Common myeloid progenitor, CD34-positive (primary cell): Measurements from ENCODE around the gene PSMD4.
A peak's percentile ranks its signal among the peaks of the same experiment; 100 is the strongest.

Experiments
- CTCF ChIA-PET: fragments of 350-600 bp; sonication (Branson Sonifier 250); formaldehyde crosslinking; loops from one replicate; lab custom pipeline; 2021; ENCODE audit warnings: antibody characterized with exemption; lab: Charles Lee
- POLR2A ChIA-PET: fragments of 350-600 bp; sonication (Branson Sonifier 250); formaldehyde crosslinking; loops from one replicate; lab custom pipeline; 2021; ENCODE audit warnings: antibody characterized with exemption; lab: Charles Lee
- DNase-seq, 3 donors: peaks; one replicate each; pipeline versions ENCODE4 v3.0.0 to v3.0.0-alpha.2; 2013
- H3K27ac ChIP-seq, 2 experiments: 1 replicate in 1 of 2; 2 replicates in 1 of 2; pipeline ENCODE4 v1.7.0; 2013; ENCODE audit warnings: inconsistent platforms in 2 of 2, low read length in 2 of 2, mild to moderate bottlenecking in 2 of 2, low read depth in 1 of 2, moderate library complexity in 1 of 2; ENCODE audit not compliant: severe bottlenecking in 2 of 2, insufficient read depth in 1 of 2, poor library complexity in 1 of 2
- H3K27me3 ChIP-seq, 5 experiments: replicated peaks in 2 of 5; 1 replicate in 3 of 5; 2 replicates in 2 of 5; pipeline versions ENCODE4 v1.6.1 to v1.7.0; 2013; ENCODE audit warnings: low read length in 4 of 5, mild to moderate bottlenecking in 2 of 5, moderate library complexity in 2 of 5, inconsistent platforms in 1 of 5; ENCODE audit not compliant: insufficient read depth in 5 of 5, control insufficient read depth in 4 of 5
- H3K36me3 ChIP-seq, 4 experiments: 1 replicate in 2 of 4; 2 replicates in 2 of 4; pipeline versions ENCODE4 v1.6.1 to v1.7.0; 2013; ENCODE audit warnings: low read length in 3 of 4, control low read depth in 1 of 4, mild to moderate bottlenecking in 1 of 4; ENCODE audit not compliant: control insufficient read depth in 4 of 4, insufficient read depth in 4 of 4
- H3K4me1 ChIP-seq, 4 experiments: 1 replicate in 3 of 4; 2 replicates in 1 of 4; pipeline versions ENCODE4 v1.6.1 to v1.7.1; 2013; ENCODE audit warnings: low read length in 3 of 4, mild to moderate bottlenecking in 3 of 4, control low read depth in 1 of 4, inconsistent platforms in 1 of 4, moderate library complexity in 1 of 4; ENCODE audit not compliant: control insufficient read depth in 4 of 4, insufficient read depth in 4 of 4; ENCODE audit errors: control extremely low read depth in 1 of 4
- H3K4me3 ChIP-seq, 7 experiments: 1 replicate in 4 of 7; 2 replicates in 3 of 7; pipeline versions ENCODE4 v1.5.1 to v1.7.0; 2013; ENCODE audit warnings: mild to moderate bottlenecking in 7 of 7, low read length in 6 of 7, moderate library complexity in 6 of 7, inconsistent platforms in 2 of 7, low read depth in 2 of 7, control low read depth in 1 of 7; ENCODE audit not compliant: insufficient read depth in 4 of 7, control insufficient read depth in 1 of 7; ENCODE audit errors: extremely low read depth in 1 of 7
- H3K9me3 ChIP-seq, 5 experiments: 1 replicate in 4 of 5; 2 replicates in 1 of 5; pipeline versions ENCODE4 v1.6.1 to v1.7.1; 2013; ENCODE audit warnings: low read length in 4 of 5, mild to moderate bottlenecking in 2 of 5, inconsistent platforms in 1 of 5, low read depth in 1 of 5, moderate library complexity in 1 of 5; ENCODE audit not compliant: control insufficient read depth in 4 of 5, insufficient read depth in 2 of 5; ENCODE audit errors: control extremely low read depth in 1 of 5
- WGBS: methylation state at CpG from one replicate; pipeline ENCODE4 v1.1.5; 2013; ENCODE audit not compliant: insufficient coverage; 5-methylcytosine and 5-hydroxymethylcytosine counted together

Gene PSMD4

GRCh38 chr1:151251656-151252470 lies 2.7 kb upstream of the PSMD4 start:
- H3K4me1 ChIP-seq: peaks cover 5 to 12% (median 11%) of the 10 kb centered on the region in 4 experiments
- no peak overlapping the region for H3K27ac ChIP-seq
- H3K36me3 ChIP-seq: peaks cover 7 to 26% (median 21%) of the 10 kb centered on the region in 4 experiments
- peak; percentile 82 to 93 (median 92) for DNase-seq
- CTCF ChIA-PET: interaction anchor here (0.8 to 6.3 kb wide), 25 partner anchors 9 to 500 kb away, joined by 3 to 52 read pairs (median 4); partner anchors contain the start of genes PSMB4, TMOD4 and TNFAIP8L2
- 87% methylated on average over 6 of the region's 16 CpGs for WGBS
- no peaks in the 10 kb centered on the region for H3K9me3 ChIP-seq
- H3K4me3 ChIP-seq: no peak overlapping the region
- POLR2A ChIA-PET: interaction anchor here (1.3 kb wide), 1 partner anchor 30 kb away, joined by 3 read pairs; the partner anchor contains the start of gene ZNF687
- no peaks in the 10 kb centered on the region for H3K27me3 ChIP-seq

- H3K9me3 ChIP-seq: no peaks in the 10 kb centered on the region
- 69% methylated on average over 10 of the region's 10 CpGs for WGBS
- H3K27me3 ChIP-seq: no peaks in the 10 kb centered on the region
- peaks cover 0 to 4% (median 0%) of the 10 kb centered on the region in 4 experiments for H3K36me3 ChIP-seq
- POLR2A ChIA-PET: interaction anchor here (0.6 to 1.5 kb wide), 2 partner anchors 26 to 53 kb away, joined by 4 to 5 read pairs; no protein-coding TSS in a partner anchor
- DNase-seq: peak in 2 of 3 donors; percentile 8 to 13
- H3K27ac ChIP-seq: peak overlapping the region; percentile 80 to 90
- CTCF ChIA-PET: interaction anchor here (1.3 to 1.9 kb wide), 2 partner anchors 26 to 80 kb away, joined by 4 to 7 read pairs; partner anchors contain the start of genes TMOD4 and ZNF687
- H3K4me1 ChIP-seq: peaks cover 5 to 12% (median 11%) of the 10 kb centered on the region in 4 experiments
- H3K4me3 ChIP-seq: peak overlapping the region in 6 of 7 experiments; percentile 92 to 99 (median 98)
Observed at GRCh38 chr1:151255381-151255780, 847 bp downstream of the PSMD4 start.

- no peaks in the 10 kb centered on the region for H3K9me3 ChIP-seq
- DNase-seq: no peak
- H3K27ac ChIP-seq: no peak overlapping the region
- no CpG with 5 or more reads among the region's 2 CpGs for WGBS
- H3K4me1 ChIP-seq: peaks cover 5 to 11% (median 10%) of the 10 kb centered on the region in 4 experiments
- H3K4me3 ChIP-seq: no peak overlapping the region
- H3K36me3 ChIP-seq: peaks cover 4 to 20% (median 17%) of the 10 kb centered on the region in 4 experiments
- ChIA-PET POLR2A (no interaction called here), CTCF (interaction anchor here (0.8 kb wide), 1 partner anchor 15 kb away, joined by 3 read pairs; no protein-coding TSS in a partner anchor)
- no peaks in the 10 kb centered on the region for H3K27me3 ChIP-seq
Observed at GRCh38 chr1:151259351-151259750, 4.8 kb downstream of the PSMD4 start.

GRCh38 chr1:151265446-151266236 lies 11.1 kb downstream of the PSMD4 start:
- H3K4me3 ChIP-seq: no peak overlapping the region
- DNase-seq: no peak
- ChIA-PET POLR2A (no interaction called here), CTCF (interaction anchor here (1.1 to 1.3 kb wide), 2 partner anchors 12 to 109 kb away, joined by 3 to 4 read pairs; partner anchors contain the start of gene TNFAIP8L2)
- WGBS: 90% methylated on average over 12 of the region's 14 CpGs
- H3K27me3 ChIP-seq: no peaks in the 10 kb centered on the region
- no peaks in the 10 kb centered on the region for H3K9me3 ChIP-seq
- H3K36me3 ChIP-seq: peaks cover 20 to 61% (median 50%) of the 10 kb centered on the region in 4 experiments
- no peak overlapping the region for H3K27ac ChIP-seq
- no peaks in the 10 kb centered on the region for H3K4me1 ChIP-seq

GRCh38 chr1:151266315-151266714 lies 11.8 kb downstream of the PSMD4 start:
- DNase-seq: no peak
- POLR2A ChIA-PET: no interaction called here
- Histone ChIP-seq H3K27me3 (no peaks in the 10 kb centered on the region), H3K4me1 (no peaks in the 10 kb centered on the region), H3K36me3 (peaks cover 20 to 61% (median 51%) of the 10 kb centered on the region in 4 experiments), H3K27ac (peak overlapping the region in 1 of 2 experiments; percentile 43), H3K4me3 (no peak overlapping the region), H3K9me3 (no peaks in the 10 kb centered on the region)
- CTCF ChIA-PET: interaction anchor here (1.1 kb wide), 1 partner anchor 110 kb away, joined by 3 read pairs; the partner anchor contains the start of gene TNFAIP8L2
- 100% methylated on average over 1 of the region's 3 CpGs for WGBS

GRCh38 chr1:151266821-151267220 lies 12.3 kb downstream of the PSMD4 start:
- no peaks in the 10 kb centered on the region for H3K4me1 ChIP-seq
- H3K27ac ChIP-seq: peak overlapping the region in 1 of 2 experiments; percentile 43
- H3K4me3 ChIP-seq: no peak overlapping the region
- WGBS: 73% methylated on average over 7 of the region's 8 CpGs
- peaks cover 20 to 61% (median 50%) of the 10 kb centered on the region in 4 experiments for H3K36me3 ChIP-seq
- ChIA-PET POLR2A (no interaction called here), CTCF (interaction anchor here (0.8 to 1.7 kb wide), 2 partner anchors 11 to 15 kb away, joined by 3 to 5 read pairs; no protein-coding TSS in a partner anchor)
- no peaks in the 10 kb centered on the region for H3K27me3 ChIP-seq
- no peak for DNase-seq
- no peaks in the 10 kb centered on the region for H3K9me3 ChIP-seq
